Activated CD8-positive, alpha-beta memory T cell treated with anti-CD3 and anti-CD28 coated beads, Interleukin-2, amount 50 U/mL, for 24 hours (primary cell): ENCODE measurements around the gene TXLNA.

Experiments used
- DNase-seq: peaks from one replicate; pipeline ENCODE4 v3.0.0-alpha.2; 2020; ENCODE audit errors: extremely low read depth

The TXLNA gene

DNA sequence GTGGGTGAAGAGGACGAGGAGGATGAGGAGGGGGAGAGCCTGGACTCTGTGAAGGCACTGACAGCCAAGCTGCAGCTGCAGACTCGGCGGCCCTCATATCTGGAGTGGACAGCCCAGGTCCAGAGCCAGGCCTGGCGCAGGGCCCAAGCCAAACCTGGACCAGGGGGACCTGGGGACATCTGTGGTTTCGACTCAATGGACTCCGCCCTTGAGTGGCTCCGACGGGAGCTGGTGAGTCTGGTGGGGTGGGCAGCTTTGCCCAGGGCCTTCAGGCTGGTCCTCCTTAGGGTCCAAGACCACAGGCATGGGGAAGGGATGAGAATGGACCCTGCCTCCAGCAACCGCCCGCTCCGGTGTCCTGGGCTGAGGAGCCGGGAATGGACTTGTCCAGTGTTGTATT lies 68.0 kb downstream of the TXLNA start:
- no peak for DNase-seq
